Esophagus mucosa (tissue), 1 donor: ENCODE results near the gene LRP1B. TPM values are rescaled to one million over a fixed set of nuclear protein-coding genes. Genes with fewer than 3 reads are reported as not detected.
"Not testable (repeated sequence)": the region's sequence is repeated elsewhere in the genome, so short reads cannot be mapped to it uniquely, and the experiment has no call there.

ENCODE experiments used
- ATAC-seq: fragments of 200-7000 bp; cut with Tn5 transposase; one replicate; pipeline ENCODE4 v1.9.1; 2020
- total RNA-seq: library from RNA; stranded (reverse); gene quantifications from one replicate; pipeline ENCODE4 v1.2.4, GENCODE V29; 2023
- donor health status: DM: yes; HTN: yes; CAD: no.

Gene LRP1B
- total RNA-seq, 1 donor from 2014 or later: 0.40 TPM

DNA sequence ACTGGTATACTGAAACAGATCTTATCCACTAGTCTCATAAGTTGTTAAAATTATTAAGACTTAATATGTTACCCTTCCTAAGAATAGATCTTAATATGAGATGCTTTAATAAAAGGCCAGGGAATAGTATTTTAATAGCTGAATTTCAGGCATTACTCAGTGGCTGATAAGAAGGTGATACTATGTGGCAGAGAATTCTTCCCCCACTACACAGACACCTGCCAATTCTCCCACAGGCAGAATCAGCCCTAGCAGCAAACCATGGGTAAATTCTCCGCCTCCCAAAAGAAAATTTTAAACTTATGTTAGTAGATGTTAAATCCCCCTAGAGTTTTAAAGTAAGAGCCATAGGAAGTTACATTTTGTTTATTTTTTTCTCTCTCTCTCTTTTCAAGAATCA is 888.8 kb downstream of the LRP1B start:
- no peak for ATAC-seq

DNA sequence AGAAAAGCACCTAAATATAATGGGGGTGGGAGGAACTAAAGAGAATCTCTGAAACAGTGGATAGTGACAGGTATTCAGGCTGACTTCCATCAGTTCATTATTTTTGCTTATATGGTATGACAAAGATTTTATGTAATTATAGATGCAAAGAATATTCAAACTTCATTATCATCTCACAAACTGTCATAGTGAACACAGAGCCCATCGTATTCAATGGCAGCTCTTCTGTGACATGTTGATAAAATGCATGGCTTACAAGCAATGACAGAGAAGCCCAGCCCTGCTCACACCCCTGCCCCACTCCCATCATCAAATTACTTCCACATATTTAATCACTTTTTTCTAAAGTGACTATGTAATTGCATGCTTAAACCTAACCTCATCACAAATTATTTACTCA is 904.3 kb downstream of the LRP1B start:
- no peak for ATAC-seq

- no peak for ATAC-seq
Measured at GRCh38 chr2:141207036-141207385, 923.8 kb downstream of the LRP1B start.

DNA sequence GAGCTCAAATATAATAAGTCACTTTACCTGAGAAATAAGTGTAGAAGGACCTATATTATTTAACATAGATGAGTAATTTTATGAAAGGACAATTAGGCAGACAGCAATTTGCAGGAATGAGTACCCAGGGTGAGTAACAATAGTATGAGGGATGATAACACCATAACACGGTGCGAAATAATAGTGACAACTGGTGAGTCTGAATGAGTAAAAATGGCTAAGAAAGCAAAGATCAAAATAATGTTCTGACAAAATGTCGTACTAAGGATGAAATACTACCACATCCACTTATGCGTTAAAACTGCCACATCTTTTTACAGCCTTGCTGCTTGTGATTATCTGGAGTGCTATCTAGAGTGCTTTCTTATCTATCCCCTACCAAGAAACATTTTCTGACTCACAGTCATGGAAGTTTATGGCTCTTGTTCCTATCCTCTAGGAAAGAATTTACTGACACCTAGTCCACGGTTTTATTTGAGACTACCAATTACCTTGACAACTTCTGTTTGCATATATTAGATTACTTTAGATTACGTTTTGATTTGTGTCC is 929.7 kb downstream of the LRP1B start:
- no peak for ATAC-seq

- no peak for ATAC-seq
Measured at GRCh38 chr2:141200191-141200590, 930.6 kb downstream of the LRP1B start.

GRCh38 chr2:141199711-141200110 is 931.1 kb downstream of the LRP1B start:
- no peak for ATAC-seq

- no peak for ATAC-seq
Measured at GRCh38 chr2:141195087-141195486, 935.7 kb downstream of the LRP1B start.

- ATAC-seq: no peak
Measured at GRCh38 chr2:141187075-141187439, 943.8 kb downstream of the LRP1B start.

GRCh38 chr2:141186413-141187074 is 944.3 kb downstream of the LRP1B start:
- no peak for ATAC-seq

DNA sequence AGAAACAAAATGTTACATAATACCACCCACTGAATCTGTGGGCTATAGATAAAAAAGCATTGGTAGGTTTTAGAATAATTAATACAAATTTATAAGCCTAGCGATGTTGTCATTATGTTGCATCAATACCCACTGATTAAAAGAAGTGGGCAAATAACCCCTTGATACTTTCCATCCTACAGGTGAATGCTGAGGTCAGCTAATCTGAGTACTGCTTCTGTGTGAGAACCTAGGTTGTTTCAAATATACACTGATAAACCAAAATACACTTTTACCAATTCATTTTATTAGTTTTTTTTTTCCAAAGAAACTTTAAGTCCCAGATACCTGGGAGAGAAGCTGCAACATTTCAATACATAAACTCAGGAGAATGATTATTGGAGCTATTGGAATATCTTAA is 948.6 kb downstream of the LRP1B start:
- ATAC-seq: no peak

DNA sequence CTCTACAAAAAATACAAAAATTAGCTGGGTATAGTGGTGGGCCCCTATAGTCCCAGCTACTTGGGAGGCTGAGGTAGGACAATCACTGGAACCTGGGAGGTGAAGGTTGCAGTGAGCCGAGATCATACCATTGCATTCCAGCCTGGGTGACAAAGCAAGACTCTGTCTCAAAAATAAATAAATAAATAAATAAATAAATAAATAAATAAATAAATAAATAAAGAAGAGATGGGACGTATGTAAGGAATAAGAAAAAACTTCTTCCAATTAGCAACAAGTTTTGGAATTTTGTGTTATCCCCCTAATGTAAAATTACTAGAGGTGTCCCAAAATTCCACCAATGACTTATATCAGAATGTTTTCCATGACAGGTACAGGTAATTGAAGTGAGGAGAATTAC is 961.7 kb downstream of the LRP1B start:
- not testable (repeated sequence) for ATAC-seq

- no peak for ATAC-seq
Measured at GRCh38 chr2:141162314-141162713, 968.5 kb downstream of the LRP1B start.

GRCh38 chr2:141151611-141152286 is 979.1 kb downstream of the LRP1B start:
- ATAC-seq: no peak

DNA sequence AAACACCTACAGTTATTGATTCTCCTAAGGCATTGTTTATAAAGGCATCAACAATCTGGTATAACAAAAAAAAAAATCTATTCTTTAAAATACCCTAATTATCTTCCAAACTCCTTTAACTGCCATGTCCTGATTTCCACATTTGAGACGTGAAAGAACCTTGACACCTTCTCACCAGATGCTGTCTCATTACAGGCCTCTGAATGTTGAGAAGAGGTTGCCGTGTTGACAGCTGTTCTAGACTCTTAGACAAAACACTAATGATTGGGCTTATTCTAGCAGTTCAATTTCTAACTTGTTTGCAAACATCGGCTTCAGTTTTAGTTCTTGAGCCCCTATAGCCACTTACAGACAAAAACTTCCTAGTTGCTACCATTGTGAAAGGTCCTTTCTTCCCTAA is 988.8 kb downstream of the LRP1B start:
- ATAC-seq: no peak

DNA sequence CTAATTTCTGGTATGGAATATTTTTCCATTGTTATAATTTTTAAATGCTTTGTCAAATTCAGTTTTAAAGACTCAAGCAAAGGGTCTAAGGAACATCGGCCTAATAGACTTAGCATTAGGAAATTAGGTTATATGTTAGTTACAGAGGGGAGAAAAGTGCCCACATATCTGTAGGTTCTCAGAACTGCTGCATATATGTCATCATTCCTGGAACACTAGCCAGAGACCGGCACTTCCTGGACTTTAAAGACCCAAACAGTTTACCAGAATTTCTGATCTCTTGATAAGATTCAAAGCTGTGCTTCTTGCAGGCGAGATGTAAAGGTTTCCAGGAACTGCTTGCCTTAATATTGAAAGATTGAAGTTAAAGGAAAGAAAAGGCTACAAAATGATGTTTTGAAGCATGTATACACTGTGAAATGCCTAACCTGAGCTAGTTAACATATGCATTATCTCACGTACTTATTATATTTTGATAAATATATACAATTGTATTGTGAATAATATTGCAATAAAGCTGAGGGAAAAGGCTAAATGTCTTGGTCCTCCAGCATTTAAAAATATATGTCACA is 993.6 kb downstream of the LRP1B start:
- ATAC-seq: no peak

DNA sequence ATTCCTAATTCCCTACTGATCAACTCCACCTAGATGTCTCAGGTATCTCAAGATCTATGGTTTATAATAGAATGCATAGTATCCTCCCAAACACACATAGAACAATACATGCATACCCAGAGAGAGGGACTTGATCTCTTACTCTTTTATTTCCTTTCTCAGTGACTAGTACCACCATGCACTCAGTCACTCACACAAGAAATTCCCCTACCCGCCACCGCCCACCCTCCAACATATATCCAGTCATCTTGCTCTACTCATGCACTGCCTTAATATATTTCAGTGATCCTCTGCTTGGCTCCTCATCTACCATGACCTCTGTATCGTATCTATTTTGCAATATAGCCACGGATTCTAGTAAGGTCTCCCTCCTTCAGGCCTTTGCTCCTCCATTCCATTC is 996.9 kb downstream of the LRP1B start:
- ATAC-seq: no peak

GRCh38 chr2:141125432-141125831 is 1005.4 kb downstream of the LRP1B start:
- no peak for ATAC-seq

- no peak for ATAC-seq
Measured at GRCh38 chr2:141118836-141119235, 1012.0 kb downstream of the LRP1B start.

DNA sequence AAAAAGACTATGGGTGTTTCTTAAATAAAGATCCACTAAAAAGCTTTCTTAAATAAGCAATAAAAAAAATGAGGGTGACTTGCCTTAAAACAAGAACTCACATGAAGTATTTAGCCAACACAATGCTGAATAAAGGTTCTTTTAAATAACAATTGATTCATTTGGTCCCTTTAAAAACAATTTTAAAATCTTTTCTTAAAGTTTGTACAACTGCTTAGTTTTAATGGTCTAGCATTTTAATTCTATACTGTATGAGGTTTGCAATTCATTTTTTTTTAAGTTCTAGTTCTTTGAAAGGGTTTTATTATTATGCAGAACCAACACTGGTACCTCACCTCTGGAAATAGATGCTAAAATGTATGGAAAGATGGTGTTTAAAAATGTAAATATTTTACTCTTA is 1017.5 kb downstream of the LRP1B start:
- ATAC-seq: no peak

DNA sequence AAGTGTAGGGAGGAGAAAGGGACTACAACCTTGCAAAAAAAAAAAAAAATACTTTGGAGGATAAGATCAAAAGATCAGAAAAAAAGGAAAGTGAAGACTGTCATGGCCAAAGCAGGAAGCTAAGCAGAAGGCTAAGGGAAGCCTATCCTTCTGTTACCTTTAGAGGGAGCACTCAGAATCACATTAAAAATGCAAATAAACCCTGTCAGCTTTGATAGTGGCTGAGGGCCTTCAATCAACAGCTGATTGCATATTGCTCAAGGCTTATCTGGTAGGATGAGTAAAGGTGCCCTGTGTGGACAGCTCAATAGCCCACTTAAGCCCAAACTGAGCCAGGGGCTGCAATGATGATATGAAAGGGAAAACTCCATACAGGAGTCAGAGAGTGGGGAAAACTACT is 1021.2 kb downstream of the LRP1B start:
- no peak for ATAC-seq

DNA sequence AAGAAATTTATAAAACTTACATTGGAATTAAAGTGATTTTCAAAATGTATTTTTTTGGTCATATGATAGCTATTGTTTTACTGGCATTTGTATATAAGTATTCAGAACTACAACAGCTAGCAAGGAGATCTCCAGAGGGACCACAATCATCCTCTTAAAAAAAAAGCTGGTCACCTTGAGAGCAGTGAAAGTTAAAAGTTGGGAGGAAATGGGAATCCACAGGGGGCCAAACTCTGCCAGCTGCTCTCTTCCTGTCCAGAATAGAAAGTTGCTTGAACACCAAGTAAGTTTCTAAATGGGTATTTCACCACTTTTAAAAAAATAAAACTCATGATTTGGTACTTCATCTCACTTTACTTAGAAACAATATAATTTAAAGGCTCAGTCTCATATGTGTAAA is 1025.1 kb downstream of the LRP1B start:
- no peak for ATAC-seq

DNA sequence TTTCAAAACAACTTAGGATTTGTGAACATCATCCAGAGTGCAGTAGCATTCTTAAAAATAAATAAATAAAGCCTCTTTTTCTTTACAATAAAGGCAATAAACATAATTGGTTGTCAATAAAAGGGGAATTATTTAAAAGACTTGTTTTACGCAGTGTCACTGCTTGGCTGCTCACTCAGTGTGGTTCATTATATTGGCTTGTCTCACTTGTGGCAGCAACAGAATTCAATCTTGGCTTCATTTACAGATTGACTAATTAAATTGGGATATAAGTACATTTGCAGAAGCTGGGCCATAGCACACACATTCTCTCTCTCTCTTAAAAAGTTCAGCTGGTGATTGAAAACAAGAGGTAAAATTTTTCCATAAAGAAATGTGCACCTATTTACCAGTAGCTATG is 1027.6 kb downstream of the LRP1B start:
- ATAC-seq: no peak

DNA sequence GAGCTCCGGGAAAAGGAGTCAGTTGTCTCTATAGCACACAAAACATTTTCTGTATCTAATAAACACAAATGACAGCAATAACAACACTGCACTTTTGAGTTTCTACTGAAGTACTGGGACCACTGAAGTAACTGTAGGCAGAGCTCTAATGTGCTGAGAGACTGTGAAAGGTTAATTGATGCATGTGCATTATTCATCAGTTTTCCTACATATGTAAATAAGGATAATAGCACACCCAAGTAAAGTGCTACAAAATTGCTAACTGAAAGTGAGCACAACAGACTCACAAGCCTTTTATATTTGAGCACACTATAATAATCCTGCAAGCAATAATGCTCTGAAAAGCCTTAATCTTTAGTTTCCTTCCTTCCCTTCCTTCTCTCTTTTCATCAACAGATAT is 1051.6 kb downstream of the LRP1B start:
- ATAC-seq: no peak

- ATAC-seq: no peak
Measured at GRCh38 chr2:141075753-141076152, 1055.1 kb downstream of the LRP1B start.
